H1 (cell line): Measurements from ENCODE around the gene CCDC7. TPM values are rescaled to one million over a fixed set of nuclear protein-coding genes. Genes with fewer than 3 reads are reported as not detected.

ENCODE experiments used
- CTCF ChIA-PET: fragments of 300-600 bp; sonication (Branson Sonifier 250); formaldehyde crosslinking; loops from one replicate; lab custom pipeline; 2021; ENCODE audit not compliant: partially characterized antibody; lab: Charles Lee
- POLR2A ChIA-PET: fragments of 300-600 bp; sonication (Branson Sonifier 250); formaldehyde crosslinking; loops from one replicate; lab custom pipeline; 2021; ENCODE audit warnings: inconsistent platforms; ENCODE audit not compliant: partially characterized antibody; lab: Charles Lee
- DNase-seq, 2 experiments: peaks; one replicate each; pipeline versions ENCODE4 v3.0.0 to v3.0.0-alpha.2; 2010 to 2022; ENCODE audit warnings: low spot score in 2 of 2, low read depth in 1 of 2, mixed read lengths in 1 of 2
- FAIRE-seq: peaks from 2 replicates; lab custom pipeline; 2011; peaks lifted over from hg19 to GRCh38; lab: Jason Lieb, UNC
- H2AFZ ChIP-seq: 2 replicates; pipeline ENCODE4 v1.8.1; 2012; ENCODE audit warnings: low read length, inconsistent platforms
- H2AK5ac ChIP-seq: 2 replicates; pipeline ENCODE4 v1.6.1; 2013; ENCODE audit warnings: low read depth, low read length
- H2BK120ac ChIP-seq: replicated peaks from 2 replicates; pipeline ENCODE3; 2013; ENCODE audit warnings: low read depth, low read length, inconsistent platforms
- H2BK12ac ChIP-seq: 2 replicates; pipeline ENCODE4 v1.6.1; 2013; ENCODE audit warnings: low read depth, low read length
- H2BK15ac ChIP-seq: 2 replicates; pipeline ENCODE4 v1.6.1; 2013; ENCODE audit warnings: low read length
- H2BK20ac ChIP-seq: 2 replicates; pipeline ENCODE4 v1.6.1; 2013; ENCODE audit warnings: low read length
- H2BK5ac ChIP-seq: 2 replicates; pipeline ENCODE4 v1.6.1; 2013; ENCODE audit warnings: low read depth, low read length
- H3K14ac ChIP-seq: 2 replicates; pipeline ENCODE4 v1.6.1; 2013; ENCODE audit warnings: inconsistent platforms; ENCODE audit not compliant: insufficient read length
- H3K18ac ChIP-seq: 2 replicates; pipeline ENCODE4 v1.6.1; 2013; ENCODE audit warnings: low read length; ENCODE audit errors: extremely low read depth
- H3K23ac ChIP-seq: 2 replicates; pipeline ENCODE4 v1.6.1; 2013; ENCODE audit warnings: inconsistent platforms; ENCODE audit not compliant: insufficient read length
- H3K23me2 ChIP-seq: 2 replicates; pipeline ENCODE4 v1.6.1; 2013; ENCODE audit warnings: low read depth, low read length
- H3K27ac ChIP-seq: 2 replicates; pipeline ENCODE4 v1.6.1; 2011; ENCODE audit warnings: low read depth, low read length, inconsistent platforms
- H3K27me3 ChIP-seq, 4 experiments: replicated peaks in 1 of 4; 1 replicate in 1 of 4; 2 replicates in 3 of 4; pipeline versions ENCODE4 v1.6.1 to v1.8.1; 2011 to 2013; ENCODE audit warnings: low read length in 3 of 4, mild to moderate bottlenecking in 3 of 4, inconsistent platforms in 2 of 4, mixed read lengths in 2 of 4, moderate library complexity in 1 of 4; ENCODE audit not compliant: control insufficient read depth in 3 of 4, insufficient read depth in 3 of 4; ENCODE audit errors: extremely low read depth in 1 of 4
- H3K36me3 ChIP-seq, 4 experiments: 2 replicates each; pipeline versions ENCODE4 v1.6.1 to v1.8.1; 2011 to 2013; ENCODE audit warnings: mild to moderate bottlenecking in 4 of 4, low read length in 3 of 4, moderate library complexity in 2 of 4, control low read depth in 1 of 4, inconsistent platforms in 1 of 4; ENCODE audit not compliant: insufficient read depth in 4 of 4, control insufficient read depth in 2 of 4
- H3K4ac ChIP-seq: replicated peaks from 2 replicates; pipeline ENCODE3; 2013; ENCODE audit warnings: low read length, low read depth, mixed read lengths, inconsistent platforms; ENCODE audit not compliant: insufficient read length
- H3K4me1 ChIP-seq, 4 experiments: replicated peaks in 1 of 4; 1 replicate in 1 of 4; 2 replicates in 3 of 4; pipeline versions ENCODE4 v1.6.1 to v1.8.1; 2011 to 2013; ENCODE audit warnings: low read length in 3 of 4, inconsistent platforms in 2 of 4, mixed read lengths in 1 of 4; ENCODE audit not compliant: insufficient read depth in 4 of 4, control insufficient read depth in 3 of 4
- H3K4me2 ChIP-seq, 2 experiments: 2 replicates each; pipeline versions ENCODE4 v1.6.1 to v1.8.1; 2011 to 2013; ENCODE audit warnings: low read depth in 2 of 2, low read length in 2 of 2, control low read depth in 1 of 2, inconsistent platforms in 1 of 2, mild to moderate bottlenecking in 1 of 2; ENCODE audit not compliant: insufficient read depth in 1 of 2
- H3K4me3 ChIP-seq, 4 experiments: fragments of 200-600, 300-600 bp in 1 of 4; sonication (generic), shearing (Covaris generic), sonication (Bioruptor Twin) in 1 of 4; 2 replicates each; pipeline versions ENCODE4 v1.5.1 to v1.8.1; 2011 to 2016; ENCODE audit warnings: low read length in 4 of 4, low read depth in 3 of 4, control low read depth in 2 of 4, inconsistent platforms in 2 of 4, mild to moderate bottlenecking in 2 of 4, mixed read lengths in 1 of 4, moderate library complexity in 1 of 4; ENCODE audit not compliant: insufficient read depth in 2 of 4; ENCODE audit errors: extremely low read depth in 1 of 4
- H3K56ac ChIP-seq: replicated peaks from 2 replicates; pipeline ENCODE3; 2013; ENCODE audit warnings: low read depth, mild to moderate bottlenecking, mixed read lengths, low read length, inconsistent platforms; ENCODE audit not compliant: insufficient read length
- H3K79me1 ChIP-seq: 2 replicates; pipeline ENCODE4 v1.6.1; 2013; ENCODE audit warnings: low read depth, low read length, control low read depth
- H3K79me2 ChIP-seq, 2 experiments: 2 replicates each; pipeline versions ENCODE4 v1.6.1 to v1.8.1; 2012 to 2013; ENCODE audit warnings: low read length in 2 of 2, mild to moderate bottlenecking in 2 of 2, inconsistent platforms in 1 of 2; ENCODE audit not compliant: insufficient read depth in 2 of 2, control insufficient read depth in 1 of 2
- H3K9ac ChIP-seq, 4 experiments: replicated peaks in 1 of 4; 1 replicate in 1 of 4; 2 replicates in 3 of 4; pipeline versions ENCODE4 v1.6.1 to v1.8.1; 2011 to 2013; ENCODE audit warnings: low read depth in 3 of 4, low read length in 3 of 4, control low read depth in 2 of 4, mild to moderate bottlenecking in 2 of 4, moderate library complexity in 2 of 4, inconsistent platforms in 1 of 4; ENCODE audit errors: extremely low read depth in 1 of 4
- H3K9me3 ChIP-seq, 2 experiments: 2 replicates each; pipeline versions ENCODE4 v1.6.1 to v1.8.1; 2012 to 2013; ENCODE audit warnings: mild to moderate bottlenecking in 2 of 2, moderate library complexity in 2 of 2, control low read depth in 1 of 2, inconsistent platforms in 1 of 2, low read depth in 1 of 2, low read length in 1 of 2, mixed read lengths in 1 of 2; ENCODE audit not compliant: insufficient read depth in 2 of 2
- H4K20me1 ChIP-seq, 2 experiments: replicated peaks in 1 of 2; 2 replicates each; pipeline versions ENCODE3 to v1.8.1; 2011 to 2013; ENCODE audit warnings: inconsistent platforms in 2 of 2, low read length in 2 of 2, mild to moderate bottlenecking in 1 of 2; ENCODE audit not compliant: insufficient read depth in 2 of 2, control insufficient read depth in 1 of 2
- H4K5ac ChIP-seq: 2 replicates; pipeline ENCODE4 v1.6.1; 2013; ENCODE audit warnings: low read length, low read depth, mixed read lengths, inconsistent platforms; ENCODE audit not compliant: insufficient read length
- H4K8ac ChIP-seq: 2 replicates; pipeline ENCODE4 v1.8.0; 2013; ENCODE audit warnings: mild to moderate bottlenecking, moderate library complexity, low read length, inconsistent platforms; ENCODE audit not compliant: insufficient read depth; ENCODE audit errors: extremely low read depth
- H4K91ac ChIP-seq: replicated peaks from 2 replicates; pipeline ENCODE3; 2013; ENCODE audit warnings: low read length, mixed read lengths, inconsistent platforms; ENCODE audit not compliant: insufficient read length
- ASH2L ChIP-seq: fragments of 200-600, 300-600 bp; sonication (generic); IDR thresholded peaks from one replicate; pipeline ENCODE4 v1.7.1; 2017; ENCODE audit warnings: low read length
- ATF2 ChIP-seq: IDR thresholded peaks from 2 replicates; pipeline ENCODE4 v1.6.1; 2012; ENCODE audit warnings: low read length, inconsistent platforms
- CBX8 ChIP-seq: fragments of 300-800, 300-1000 bp; sonication (generic); IDR thresholded peaks from 2 replicates; pipeline ENCODE4 v1.7.1; 2016; ENCODE audit warnings: low read depth, low read length, borderline replicate concordance
- CHD1 ChIP-seq: IDR thresholded peaks from 2 replicates; pipeline ENCODE4 v1.6.1; 2012; ENCODE audit warnings: low read depth, low read length, improper control_type of control experiment
- MAX ChIP-seq: IDR thresholded peaks from 2 replicates; pipeline ENCODE4 v1.6.1; 2012; ENCODE audit warnings: inconsistent platforms
- RXRA ChIP-seq: IDR thresholded peaks from 2 replicates; pipeline ENCODE4 v1.6.1; 2011; ENCODE audit warnings: low read depth, mild to moderate bottlenecking, low read length, moderate library complexity; ENCODE audit not compliant: insufficient read depth
- TCF12 ChIP-seq: IDR thresholded peaks from 2 replicates; pipeline ENCODE4 v1.6.1; 2011; ENCODE audit warnings: low read depth, mild to moderate bottlenecking, low read length
- WGBS, 2 experiments: shearing (Covaris generic) in 1 of 2; methylation state at CpG; one replicate each; pipeline versions ENCODE4 v1.1.6 to v1.1.7; 2013 to 2015; ENCODE audit warnings: low lambda C conversion rate in 2 of 2, mixed read lengths in 2 of 2, inconsistent platforms in 1 of 2, low coverage in 1 of 2, missing lambda C conversion rate in 1 of 2; ENCODE audit not compliant: insufficient replicate concordance in 2 of 2, insufficient coverage in 1 of 2, insufficient read length in 1 of 2; ENCODE audit errors: extremely low coverage in 1 of 2, missing lambda C conversion rate in 1 of 2; 5-methylcytosine and 5-hydroxymethylcytosine counted together
- polyA plus RNA-seq, 7 experiments: library from polyadenylated mRNA; depleted of rRNA in 3 of 7; stranded (reverse) in 5 of 7; unstranded in 2 of 7; fragments of >200 nt in 5 of 7; fragments of 200-250 nt in 2 of 7; gene quantifications; 1 replicate in 5 of 7; 2 replicates in 1 of 7; 4 replicates in 1 of 7; pipeline versions ENCODE4 v1.2.1 to v1.2.3, GENCODE V29; 2011 to 2013; ENCODE audit warnings: missing spikeins in 2 of 7, mixed read lengths in 2 of 7
- total RNA-seq: library from RNA; stranded (reverse); fragmentation: NEBNext Ultra II Directional; extraction: Animal tissue kit (Norgen Biotek cat#: 25700); gene quantifications from 2 replicates; pipeline ENCODE4 v1.2.1, GENCODE V29; 2021

CCDC7 gene
- total and polyA plus RNA-seq, 2 of the 8 experiments (the other 6 are each of a cell fraction or from before 2014, with no cell fraction given): 0.18 to 0.74 TPM

- Histone ChIP-seq H3K18ac (no peak overlapping the region), H2BK15ac (no peak overlapping the region), H3K4ac (no peak overlapping the region), H3K4me2 (no peak overlapping the region), H2BK120ac (no peak overlapping the region), H3K23me2 (no peaks in the 10 kb centered on the region), H3K36me3 (no peaks in the 10 kb centered on the region), H3K23ac (no peak overlapping the region), H4K8ac (no peak overlapping the region), H2AK5ac (no peak overlapping the region), H2AFZ (no peak overlapping the region), H3K4me3 (no peak overlapping the region), H2BK5ac (no peak overlapping the region), H3K4me1 (no peaks in the 10 kb centered on the region), H3K14ac (no peak overlapping the region), H3K79me2 (no peaks in the 10 kb centered on the region)
- POLR2A ChIA-PET: no interaction called here
- no peak for FAIRE-seq
- no peak for DNase-seq
- no peak for TF ChIP-seq RXRA
- no peak for TF ChIP-seq MAX
- no peak for TF ChIP-seq CBX8
- TF ChIP-seq ATF2: no peak
- TF ChIP-seq TCF12: no peak
- TF ChIP-seq CHD1: no peak
- TF ChIP-seq ASH2L: no peak
- TF ChIP-seq, all 59 proteins: peak for 0
- Histone ChIP-seq H4K20me1 (no peaks in the 10 kb centered on the region), H3K27me3 (no peaks in the 10 kb centered on the region), H3K56ac (no peak overlapping the region), H3K79me1 (no peaks in the 10 kb centered on the region), H2BK20ac (no peak overlapping the region), H3K9ac (no peak overlapping the region), H3K9me3 (peaks cover 4 to 19% of the 10 kb centered on the region in 2 experiments; a peak in 2 of 4 replicates), H3K27ac (no peak overlapping the region), H4K91ac (no peak overlapping the region), H2BK12ac (no peak overlapping the region), H4K5ac (no peak overlapping the region)
- 88% methylated on average over 3 of the region's 3 CpGs; no CpG with 5 or more reads in 1 of the 2 experiments for WGBS, 2 experiments
- CTCF ChIA-PET: no interaction called here
Observed at GRCh38 chr10:32556783-32557395, 110.9 kb downstream of the CCDC7 start.
